ENCODE results near the gene FOXP1.

Gene FOXP1

DNA sequence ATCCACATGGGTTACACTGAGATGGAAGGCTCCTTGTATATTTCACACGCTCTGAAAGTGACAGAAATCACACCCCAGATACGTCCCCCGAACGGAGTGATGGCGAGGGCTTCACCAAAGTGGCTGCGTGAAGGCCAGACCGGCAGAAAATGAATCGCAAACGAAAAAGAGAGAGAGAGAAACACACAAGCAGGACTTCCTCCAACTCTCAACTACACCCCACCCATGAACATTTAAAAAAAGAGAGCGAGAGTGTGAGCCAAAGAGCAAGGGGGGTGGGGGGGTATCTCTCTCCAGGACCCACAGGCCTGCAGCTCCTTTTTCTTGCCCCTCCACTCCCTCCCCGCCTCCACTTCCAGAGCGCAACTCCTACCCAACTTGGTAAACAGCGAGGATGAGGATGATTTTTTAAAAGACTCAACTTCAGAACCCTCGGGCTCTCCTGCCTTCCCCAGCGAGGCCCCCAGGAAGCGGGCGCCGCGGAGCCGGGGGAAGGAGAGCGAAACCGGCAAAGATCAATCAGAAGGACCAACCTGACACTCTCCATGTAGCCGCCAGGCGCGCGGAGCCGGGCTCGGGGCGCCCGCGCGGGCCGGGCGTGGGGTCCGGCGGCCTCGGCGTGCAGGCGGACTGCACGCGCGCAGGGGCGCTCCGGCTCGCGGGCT is 519.1 kb downstream of the FOXP1 start:
- TF ChIP-seq ZNF274 (IDR thresholded peaks at IDR 0.05; ENCODE audit: low read depth, low read length): no peak
- peak overlapping the region; percentile 59 for H3K4me3 ChIP-seq (ENCODE audit: low read length)

DNA sequence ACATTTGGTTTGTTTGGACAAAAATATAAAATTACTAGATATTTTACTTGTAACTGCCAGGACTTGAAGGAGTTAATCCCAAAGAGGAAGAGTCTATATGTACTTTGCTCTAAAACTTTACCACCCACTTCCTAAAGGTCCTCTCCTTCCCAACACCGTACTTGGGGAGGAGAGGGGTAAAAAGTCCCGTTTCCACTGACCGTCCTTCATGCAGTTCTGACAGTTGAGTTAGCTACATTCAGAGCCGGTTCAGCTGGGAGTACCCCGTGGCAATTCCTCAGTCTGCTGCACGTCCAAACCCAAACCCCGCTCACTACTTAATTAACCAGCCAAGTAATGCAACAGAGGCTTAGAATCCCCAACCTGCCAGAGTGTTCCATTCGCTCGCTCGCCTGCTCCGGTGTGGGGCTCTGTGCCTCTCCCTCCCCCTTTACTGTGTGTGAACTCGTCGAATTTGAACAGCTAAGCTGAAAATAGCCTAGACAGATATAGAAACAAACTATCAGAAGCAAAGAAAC is 519.7 kb downstream of the FOXP1 start:
- H3K4me3 ChIP-seq (ENCODE audit: low read length): peak overlapping the region; percentile 59
- TF ChIP-seq ZNF274 (IDR thresholded peaks at IDR 0.05; ENCODE audit: low read depth, low read length): no peak

DNA sequence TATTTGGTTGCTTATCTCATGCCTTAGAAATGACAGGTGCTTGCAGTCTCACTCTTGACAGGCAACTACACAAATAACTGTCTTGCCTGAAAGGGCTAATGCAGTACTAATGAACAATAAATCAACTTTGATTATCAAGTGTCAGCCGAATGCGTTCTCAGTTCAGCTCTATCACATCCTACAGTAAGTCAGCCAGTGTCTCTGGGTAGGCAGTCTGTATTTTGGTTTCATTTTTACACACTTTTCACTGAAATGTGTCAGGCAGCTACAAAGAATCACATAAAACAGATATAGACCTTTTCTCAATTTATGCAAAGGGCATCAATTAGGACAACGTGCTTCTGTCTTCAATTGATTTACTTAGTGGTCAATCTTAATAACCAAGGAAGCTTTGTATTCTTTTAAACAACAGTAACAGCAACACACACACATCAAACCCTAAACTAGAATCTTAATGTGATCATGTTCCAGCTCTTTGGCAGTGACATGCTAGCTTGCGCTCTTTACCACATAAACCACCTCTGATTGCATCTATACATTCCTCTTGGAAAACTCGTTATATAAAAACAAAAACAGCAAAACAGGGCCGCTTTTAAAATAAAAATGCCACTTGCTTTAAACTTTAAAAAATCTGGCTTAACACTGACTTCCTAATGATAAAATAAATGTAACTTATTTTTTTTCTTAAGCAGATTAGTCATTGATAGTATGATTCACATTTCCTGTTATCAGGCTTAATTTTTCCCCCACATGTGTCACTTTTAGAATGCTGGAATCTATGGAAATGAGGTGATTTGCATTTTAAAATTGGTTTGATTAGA is 520.4 kb downstream of the FOXP1 start:
- peak overlapping the region; percentile 59; the same call in 1 of the 2 replicates for H3K4me3 ChIP-seq (ENCODE audit: low read length)
- no peak for TF ChIP-seq ZNF274 (IDR thresholded peaks at IDR 0.05; ENCODE audit: low read depth, low read length)

DNA sequence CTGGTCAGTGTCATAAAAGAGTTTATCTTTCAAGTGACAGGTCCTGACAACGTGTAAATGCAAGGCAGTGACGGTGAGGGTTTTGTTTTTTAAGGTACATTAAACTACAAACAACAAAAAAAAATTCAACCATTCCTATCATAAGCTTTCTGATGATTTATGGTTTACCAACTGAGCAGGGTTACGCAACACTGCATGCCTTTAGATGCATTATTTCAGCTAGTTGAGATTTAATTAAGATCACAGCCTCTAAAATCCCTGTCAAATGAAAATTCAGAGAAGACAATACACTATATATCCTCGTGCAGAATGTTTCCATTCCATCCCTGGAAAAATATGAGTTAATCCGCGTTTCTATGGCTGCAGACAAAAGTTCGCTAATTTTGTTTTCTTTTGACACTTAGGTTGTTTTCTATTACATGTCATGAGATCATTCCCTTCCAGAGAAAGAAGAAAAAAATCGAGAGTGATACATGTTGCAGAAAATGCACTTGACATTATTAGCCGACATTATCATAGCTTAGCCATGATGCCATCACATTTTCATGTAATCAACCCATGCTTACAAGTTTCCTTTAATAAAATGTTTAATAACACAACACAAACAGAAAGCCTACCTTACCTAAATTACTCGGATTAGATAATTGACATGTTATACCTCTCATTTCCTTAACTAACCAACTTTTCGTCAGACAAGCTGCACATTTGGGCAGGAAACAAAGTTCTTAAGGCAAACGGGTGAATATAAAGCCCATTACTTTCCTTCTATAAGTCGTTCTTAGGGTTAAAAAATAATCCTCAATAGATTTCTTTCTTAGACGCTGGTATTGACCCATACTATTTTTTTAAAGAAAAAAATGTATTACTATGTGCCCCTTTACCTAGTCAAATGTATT is 521.2 kb downstream of the FOXP1 start:
- H3K4me3 ChIP-seq (ENCODE audit: low read length): no peak overlapping the region
- no peak for TF ChIP-seq ZNF274 (IDR thresholded peaks at IDR 0.05; ENCODE audit: low read depth, low read length)

DNA sequence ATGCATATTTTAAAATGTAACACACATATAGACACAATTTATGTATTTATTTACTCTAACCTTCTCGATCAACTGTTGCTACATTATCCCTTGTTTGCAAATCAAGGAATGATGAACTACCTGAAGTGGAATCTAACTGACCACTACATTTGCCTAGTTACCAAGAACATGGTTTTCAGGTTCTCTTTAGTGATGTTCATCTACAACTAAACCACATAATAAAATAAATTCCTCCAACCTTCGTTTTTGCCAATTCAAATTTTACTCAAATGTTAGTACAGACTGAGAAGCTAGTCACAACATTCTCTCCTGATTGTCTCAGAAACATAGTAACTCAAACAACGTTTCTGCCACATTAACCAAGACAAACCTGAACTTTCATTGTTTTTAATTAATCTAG is 521.9 kb downstream of the FOXP1 start:
- H3K4me3 ChIP-seq (ENCODE audit: low read length): no peak overlapping the region
- TF ChIP-seq ZNF274 (IDR thresholded peaks at IDR 0.05; ENCODE audit: low read depth, low read length): no peak

DNA sequence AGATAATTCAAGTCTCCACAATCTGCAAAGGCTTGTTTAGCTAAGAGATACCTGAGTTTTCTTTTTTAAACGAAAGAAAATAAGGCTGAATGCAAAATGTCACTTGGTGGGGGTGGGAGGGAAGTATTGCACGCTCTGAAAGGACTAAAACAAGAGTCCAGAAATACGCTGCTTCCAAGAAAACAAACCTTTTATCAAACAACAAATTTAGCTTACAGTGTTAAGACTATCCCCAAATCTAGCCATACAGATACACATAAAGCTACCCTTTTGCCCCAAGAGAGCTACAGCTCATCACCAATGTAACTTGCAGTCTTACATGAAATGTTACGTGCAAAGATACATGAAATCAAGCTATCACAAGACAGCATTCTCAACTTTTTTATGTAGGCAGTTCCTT is 522.5 kb downstream of the FOXP1 start:
- no peak overlapping the region for H3K4me3 ChIP-seq (ENCODE audit: low read length)
- no peak for TF ChIP-seq ZNF274 (IDR thresholded peaks at IDR 0.05; ENCODE audit: low read depth, low read length)

DNA sequence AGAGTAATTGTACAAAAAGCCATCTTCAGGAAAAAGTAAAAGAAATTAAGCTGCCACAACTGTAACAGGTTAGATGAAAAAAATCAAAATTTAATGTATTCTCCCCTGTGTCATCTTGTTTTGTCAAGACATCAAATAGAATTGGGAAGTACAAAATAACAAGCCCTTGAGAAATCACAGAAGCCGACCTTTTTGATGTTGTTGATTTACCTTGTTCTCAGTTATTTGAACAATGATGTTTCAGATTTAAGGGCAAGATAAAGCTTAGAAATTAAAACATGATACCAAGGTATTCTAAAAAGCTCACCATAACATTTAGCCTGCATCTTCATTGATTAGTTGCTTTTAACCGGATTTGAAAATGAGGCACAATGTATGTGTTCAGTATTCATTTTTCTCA is 523.0 kb downstream of the FOXP1 start:
- H3K4me3 ChIP-seq (ENCODE audit: low read length): no peak overlapping the region
- no peak for TF ChIP-seq ZNF274 (IDR thresholded peaks at IDR 0.05; ENCODE audit: low read depth, low read length)

DNA sequence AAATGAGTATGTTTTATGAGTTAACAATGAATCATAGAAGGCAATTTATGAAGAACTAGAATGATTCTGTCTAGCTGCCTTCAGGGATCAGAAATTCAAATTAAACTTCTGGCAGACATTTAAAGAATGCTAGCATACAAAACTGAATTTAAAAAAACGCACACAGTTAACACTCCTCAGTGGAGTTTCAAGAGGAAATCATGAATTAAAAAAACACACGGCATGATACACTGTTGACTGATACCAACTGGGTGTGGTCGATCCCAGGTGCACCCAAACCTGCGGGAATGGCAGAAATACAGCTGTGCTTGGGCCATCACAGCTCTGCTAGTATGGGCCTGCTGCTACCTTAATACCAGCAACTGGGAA is 526.0 kb downstream of the FOXP1 start:
- no peak for TF ChIP-seq ZNF274 (IDR thresholded peaks at IDR 0.05; ENCODE audit: low read depth, low read length)
- H3K4me3 ChIP-seq (ENCODE audit: low read length): no peak overlapping the region

DNA sequence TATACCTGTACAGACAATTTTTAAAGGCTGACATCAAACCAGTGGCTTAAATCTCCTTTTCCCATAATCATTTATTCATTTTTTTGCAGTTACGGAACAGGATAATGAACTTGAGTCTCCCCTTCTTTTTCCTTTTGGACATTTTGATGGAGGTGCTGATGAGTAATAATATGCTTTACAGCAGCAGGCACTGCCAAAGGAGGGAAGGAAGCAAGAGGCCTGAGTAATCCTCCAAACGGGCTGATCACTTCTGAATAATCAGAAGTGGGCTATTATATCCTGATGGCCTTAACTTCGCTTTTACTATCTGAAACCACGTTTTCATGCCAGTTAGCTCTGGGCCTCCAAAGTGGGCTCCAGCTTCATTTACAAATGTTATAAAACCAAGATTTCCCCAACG is 527.2 kb downstream of the FOXP1 start:
- no peak overlapping the region for H3K4me3 ChIP-seq (ENCODE audit: low read length)
- TF ChIP-seq ZNF274 (IDR thresholded peaks at IDR 0.05; ENCODE audit: low read depth, low read length): no peak

DNA sequence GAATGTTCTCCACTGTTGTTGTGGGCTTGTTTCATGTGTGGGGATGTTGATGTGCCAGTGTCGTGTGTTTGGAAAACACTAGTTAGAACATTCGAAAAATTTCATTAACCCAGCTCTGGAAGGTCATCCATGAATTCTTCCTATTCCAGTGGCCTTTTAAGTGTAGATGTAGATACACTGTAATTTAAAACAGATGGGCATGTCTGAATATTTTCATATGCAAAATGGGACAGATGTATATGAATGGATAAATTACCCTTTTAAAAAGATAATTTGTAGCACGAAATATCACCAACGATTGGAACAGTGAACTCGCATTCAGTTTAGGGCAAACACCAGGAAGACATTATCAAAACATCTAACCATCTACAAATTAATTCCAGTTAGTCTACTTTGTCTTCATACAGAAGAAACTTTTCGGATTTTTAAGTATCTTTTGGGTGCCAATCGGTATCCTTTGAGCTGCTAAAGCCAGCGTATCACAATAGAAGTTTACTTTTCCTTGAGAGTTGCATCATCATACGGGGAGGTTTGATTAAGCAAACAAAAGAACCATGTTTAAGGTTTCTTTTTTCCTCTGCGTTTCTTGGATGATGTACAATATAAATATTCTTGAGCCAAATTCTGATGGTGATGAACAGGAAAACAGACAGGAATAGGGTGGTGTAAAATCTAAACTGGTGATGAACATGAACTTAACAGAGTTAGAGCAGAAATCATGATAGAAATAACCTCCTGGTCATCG is 528.1 kb downstream of the FOXP1 start:
- no peak overlapping the region for H3K4me3 ChIP-seq (ENCODE audit: low read length)
- no peak for TF ChIP-seq ZNF274 (IDR thresholded peaks at IDR 0.05; ENCODE audit: low read depth, low read length)

DNA sequence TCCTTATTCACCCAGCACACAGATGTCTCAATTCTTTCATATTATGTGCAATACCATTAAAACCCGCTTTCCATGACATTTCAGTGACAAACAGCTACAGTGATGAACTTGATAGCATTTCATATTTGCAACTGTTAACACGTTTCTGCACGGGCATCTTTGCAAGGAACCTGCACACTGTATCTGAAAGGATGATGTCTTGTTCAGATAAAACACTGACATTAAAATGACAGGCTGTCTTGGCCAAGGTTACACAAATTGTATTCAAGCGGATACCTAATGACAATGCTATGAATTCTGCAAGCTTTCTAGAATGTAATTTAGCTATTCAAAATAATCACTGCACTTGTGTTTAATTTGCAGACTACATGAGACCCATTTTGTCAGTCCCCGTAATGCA is 529.2 kb downstream of the FOXP1 start:
- no peak for TF ChIP-seq ZNF274 (IDR thresholded peaks at IDR 0.05; ENCODE audit: low read depth, low read length)
- H3K4me3 ChIP-seq (ENCODE audit: low read length): no peak overlapping the region

DNA sequence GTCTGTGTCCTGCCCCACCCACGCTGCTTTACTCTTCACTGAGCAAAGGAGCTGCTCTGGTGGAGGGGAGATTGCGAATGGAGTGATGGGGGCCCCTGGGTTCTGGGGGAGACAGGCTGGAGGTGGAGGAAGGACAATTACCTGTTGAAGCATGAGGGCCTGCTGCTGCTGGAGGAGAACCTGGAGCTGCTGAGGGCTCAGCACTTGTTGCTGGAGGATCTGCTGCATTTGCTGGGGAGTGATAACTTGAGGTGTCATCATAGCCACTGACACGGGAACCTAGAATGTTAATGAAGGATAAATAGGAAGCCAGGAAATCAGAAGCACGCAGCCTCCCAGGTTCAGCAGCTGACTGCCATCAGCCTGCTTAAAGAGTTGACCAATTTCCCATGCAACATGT is 530.0 kb downstream of the FOXP1 start:
- no peak for TF ChIP-seq ZNF274 (IDR thresholded peaks at IDR 0.05; ENCODE audit: low read depth, low read length)
- no peak overlapping the region for H3K4me3 ChIP-seq (ENCODE audit: low read length)

DNA sequence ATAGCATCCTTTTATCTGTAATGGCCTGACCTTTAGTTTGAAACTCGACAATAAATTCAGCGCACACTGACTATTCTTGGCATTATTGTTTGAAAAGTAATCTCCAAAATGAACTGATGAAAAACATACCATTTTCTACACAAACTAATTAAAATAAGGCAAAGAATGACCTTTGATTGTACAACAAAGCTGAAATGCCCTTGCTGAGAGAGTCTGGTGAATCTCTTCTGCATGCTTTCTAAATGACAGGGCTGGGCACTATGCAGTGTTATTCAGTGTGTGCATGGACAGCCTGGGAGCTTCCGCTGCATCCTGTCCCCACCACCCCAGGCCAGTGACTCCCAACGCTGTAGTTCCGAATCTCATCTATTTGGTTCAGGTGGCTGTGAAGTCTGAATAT is 530.8 kb downstream of the FOXP1 start:
- H3K4me3 ChIP-seq (ENCODE audit: low read length): no peak overlapping the region
- no peak for TF ChIP-seq ZNF274 (IDR thresholded peaks at IDR 0.05; ENCODE audit: low read depth, low read length)
